Keratinocyte (primary cell): ENCODE measurements around the gene ASCC3.

ENCODE experiments used
- CTCF ChIP-seq, 3 experiments: IDR thresholded peaks in 1 of 3; conservative IDR thresholded peaks in 1 of 3; optimal IDR thresholded peaks in 1 of 3; 2 replicates in 2 of 3; 3 replicates in 1 of 3; pipeline versions ENCODE3 to v1.5.1; 2011; ENCODE audit warnings: low read length in 3 of 3, mild to moderate bottlenecking in 3 of 3, moderate library complexity in 2 of 3, control low read depth in 1 of 3, inconsistent platforms in 1 of 3; ENCODE audit not compliant: insufficient read depth in 2 of 3; ENCODE audit errors: extremely low read depth in 1 of 3
- EZH2 ChIP-seq: IDR thresholded peaks from one replicate; pipeline ENCODE4 v1.6.1; 2012; ENCODE audit warnings: inconsistent platforms, mild to moderate bottlenecking, low read length, moderate library complexity

- no peak for TF ChIP-seq EZH2
- no peak for TF ChIP-seq CTCF (optimal IDR thresholded peaks at IDR 0.05 in 1 of 3, IDR thresholded peaks at IDR 0.05 in 1 of 3, conservative IDR thresholded peaks at IDR 0.05 in 1 of 3; ENCODE audit: extremely low read depth in 1 of 3, insufficient read depth in 2 of 3, low read length in 3 of 3)
Measured at GRCh38 chr6:100573166-100573565, 308.0 kb downstream of the ASCC3 start.
